ENCODE results near the gene ZNF175. TPM values are rescaled to one million over a fixed set of nuclear protein-coding genes. Genes with fewer than 3 reads are reported as not detected.

The ZNF175 gene
- total RNA-seq, 2 donors from 2014 or later: 4.5 to 5.1 TPM

DNA sequence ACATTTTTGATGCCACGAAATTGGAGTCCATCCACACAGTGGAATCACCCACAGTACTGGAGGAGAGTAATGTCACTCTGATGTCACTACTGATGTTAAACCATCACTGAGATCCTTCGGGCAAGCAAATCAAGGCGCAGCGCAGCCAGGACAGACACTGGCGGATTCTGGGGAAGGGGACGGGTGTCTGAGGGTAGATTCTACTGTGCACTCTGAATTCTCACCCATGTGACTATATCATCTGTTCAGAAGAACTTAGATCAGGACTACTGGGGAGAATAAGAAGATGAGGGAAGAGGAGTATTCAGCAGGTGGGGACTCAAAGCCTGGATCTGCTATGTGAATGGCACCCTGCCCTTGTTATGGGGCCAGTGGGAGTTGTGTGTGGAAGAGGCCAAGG lies 27.0 kb upstream of the ZNF175 start:
- peaks cover 2% of the 10 kb centered on the region for H3K36me3 Mint-ChIP-seq (ENCODE audit: low read depth)
- H3K9me3 ChIP-seq (ENCODE audit: control insufficient read depth, low read length, poor library complexity, severe bottlenecking): no peaks in the 10 kb centered on the region
- peaks cover 2% of the 10 kb centered on the region for H3K4me1 Mint-ChIP-seq
- H3K27me3 Mint-ChIP-seq: peaks cover 73% of the 10 kb centered on the region
- DNase-seq: no peak
- no peak overlapping the region for H3K4me3 Mint-ChIP-seq
- no peak for ATAC-seq
- H3K27ac Mint-ChIP-seq: no peak overlapping the region

DNA sequence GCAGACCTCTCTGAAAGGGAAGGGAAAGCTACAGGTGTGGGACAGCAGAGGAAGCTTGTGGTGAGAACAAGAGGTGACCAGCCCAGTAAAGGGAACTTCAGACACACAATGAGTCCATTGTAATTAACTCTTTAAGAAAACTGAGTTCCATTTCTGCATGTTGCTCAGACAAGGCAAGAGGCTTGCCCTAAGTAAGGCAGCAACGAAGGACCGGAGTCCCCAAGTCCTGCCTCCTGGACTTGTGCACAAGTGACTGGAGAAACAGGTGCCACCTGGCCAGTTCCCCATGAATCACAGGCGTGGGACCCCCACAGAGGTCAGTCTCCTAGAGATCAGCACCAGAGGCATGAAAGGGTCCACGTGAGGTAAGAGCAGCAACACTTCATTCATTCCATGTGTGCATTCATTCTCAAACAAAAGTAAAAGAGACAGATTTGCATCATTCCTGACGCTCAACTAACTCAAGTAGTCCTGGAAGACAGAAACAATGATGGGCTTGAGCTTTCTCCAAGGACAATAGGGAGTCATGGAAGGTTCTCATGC lies 24.9 kb upstream of the ZNF175 start:
- no peak overlapping the region for H3K4me3 Mint-ChIP-seq
- no peaks in the 10 kb centered on the region for H3K9me3 ChIP-seq (ENCODE audit: control insufficient read depth, low read length, poor library complexity, severe bottlenecking)
- H3K27me3 Mint-ChIP-seq: peaks cover 76% of the 10 kb centered on the region
- peaks cover 2% of the 10 kb centered on the region for H3K4me1 Mint-ChIP-seq
- H3K27ac Mint-ChIP-seq: no peak overlapping the region
- ATAC-seq: no peak
- DNase-seq: no peak
- peaks cover 2% of the 10 kb centered on the region for H3K36me3 Mint-ChIP-seq (ENCODE audit: low read depth)

DNA sequence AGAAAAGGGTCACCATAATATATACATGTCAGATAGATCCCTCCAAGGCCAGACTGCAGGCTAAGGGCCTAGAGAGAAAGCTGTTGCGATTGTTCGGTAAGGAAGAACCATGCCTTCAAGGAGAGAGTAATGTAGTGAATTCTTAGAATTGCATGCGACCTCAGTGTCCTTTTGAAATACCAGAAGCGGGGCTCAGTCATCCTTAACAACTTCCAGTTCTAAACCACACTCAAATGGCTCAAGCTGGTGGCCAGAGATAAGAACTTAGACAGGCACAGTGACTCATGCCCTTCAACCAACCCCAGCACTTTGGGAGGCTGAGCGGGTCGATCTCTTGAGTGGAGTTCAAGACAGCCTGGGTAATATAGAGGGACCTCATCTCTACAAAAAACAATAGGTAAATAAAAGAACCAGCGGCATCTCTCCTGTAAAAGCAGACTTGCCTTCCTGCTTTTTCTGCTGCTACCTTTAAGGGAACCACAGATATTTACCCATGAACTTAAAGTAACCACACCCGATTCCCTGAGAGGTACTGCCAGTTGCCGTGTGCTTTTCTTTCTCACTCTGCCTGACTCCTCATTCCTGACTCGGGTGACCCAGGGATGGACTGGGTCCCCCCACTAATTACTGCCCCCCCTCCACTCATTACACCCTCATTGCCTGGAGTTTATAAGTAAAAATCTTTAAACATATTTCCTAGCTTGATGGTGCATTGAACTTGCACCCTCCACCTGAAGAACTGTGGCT lies 24.3 kb upstream of the ZNF175 start:
- H3K9me3 ChIP-seq (ENCODE audit: control insufficient read depth, low read length, poor library complexity, severe bottlenecking): no peaks in the 10 kb centered on the region
- Mint-ChIP-seq H3K27ac (no peak overlapping the region), H3K4me3 (no peak overlapping the region), H3K4me1 (peaks cover 7% of the 10 kb centered on the region), H3K36me3 (ENCODE audit: low read depth) (peaks cover 2% of the 10 kb centered on the region), H3K27me3 (peaks cover 76% of the 10 kb centered on the region)
- ATAC-seq (no peak), DNase-seq (no peak)

DNA sequence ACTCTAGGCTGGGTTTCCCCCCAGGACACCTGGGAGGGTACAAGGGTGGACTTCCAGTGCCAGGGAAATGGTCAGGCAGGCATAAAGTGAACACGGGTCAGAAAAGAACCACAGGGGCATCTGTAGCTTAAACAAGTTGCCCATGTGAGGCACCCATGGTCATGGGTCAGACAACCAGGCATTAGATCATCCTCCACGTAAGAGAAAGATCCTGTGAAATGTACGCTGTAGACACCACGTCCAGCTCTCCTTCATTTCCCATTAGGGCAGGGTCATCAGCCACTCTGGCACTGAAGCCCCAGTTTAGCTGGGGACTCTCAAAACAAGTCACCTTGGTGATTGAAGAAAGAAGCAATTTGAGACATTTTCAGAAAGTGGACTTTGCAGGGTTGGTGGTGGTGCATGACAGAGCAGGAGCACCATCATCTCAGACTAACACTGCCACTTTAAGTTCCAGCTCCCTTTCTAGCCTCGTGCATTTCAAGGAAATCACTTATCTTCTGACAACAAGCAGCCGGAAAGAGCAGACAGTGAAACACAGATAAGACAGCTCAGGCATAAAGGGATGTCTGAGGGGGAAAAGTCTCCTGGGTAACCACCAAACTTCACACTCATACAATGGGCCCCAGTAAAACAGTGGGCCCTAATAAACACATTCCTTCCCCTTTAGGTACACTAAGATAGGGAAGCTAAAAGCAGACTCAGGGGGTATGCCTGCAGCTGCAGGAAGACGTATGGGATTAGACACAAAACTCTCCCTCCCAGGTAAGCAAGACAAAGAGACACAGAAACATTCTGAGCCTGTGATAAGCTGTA lies 23.5 kb upstream of the ZNF175 start:
- peaks cover 71% of the 10 kb centered on the region for H3K27me3 Mint-ChIP-seq
- no peak overlapping the region for H3K4me3 Mint-ChIP-seq
- no peak overlapping the region for H3K27ac Mint-ChIP-seq
- H3K36me3 Mint-ChIP-seq (ENCODE audit: low read depth): peaks cover 5% of the 10 kb centered on the region
- peaks cover 7% of the 10 kb centered on the region for H3K4me1 Mint-ChIP-seq
- DNase-seq: no peak
- no peak for ATAC-seq
- H3K9me3 ChIP-seq (ENCODE audit: control insufficient read depth, low read length, poor library complexity, severe bottlenecking): no peaks in the 10 kb centered on the region

DNA sequence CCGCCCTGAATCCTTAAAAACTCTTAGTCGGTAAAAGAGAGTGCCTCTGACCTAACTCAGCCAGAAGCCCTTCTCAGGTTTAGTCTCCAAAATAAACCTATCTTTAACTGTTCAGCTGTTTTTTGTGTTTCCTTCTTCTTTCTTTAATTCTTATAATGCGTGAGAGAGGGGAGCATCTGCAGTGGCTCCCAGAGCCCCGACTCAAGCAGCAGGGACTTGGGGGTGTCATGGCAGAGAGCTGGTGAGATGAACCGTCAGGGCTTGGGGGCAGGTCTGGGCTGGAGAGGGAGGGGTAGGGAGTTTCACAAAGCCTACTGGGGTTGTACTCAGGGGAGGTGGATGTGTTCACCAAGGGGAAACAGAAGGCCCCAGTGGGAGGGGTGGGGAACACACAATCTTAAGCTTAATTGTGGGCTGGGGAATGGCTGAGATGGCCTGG lies 22.9 kb upstream of the ZNF175 start:
- Mint-ChIP-seq H3K4me3 (no peak overlapping the region), H3K27me3 (peaks cover 65% of the 10 kb centered on the region), H3K36me3 (ENCODE audit: low read depth) (peaks cover 6% of the 10 kb centered on the region), H3K27ac (no peak overlapping the region), H3K4me1 (peaks cover 7% of the 10 kb centered on the region)
- no peak for DNase-seq
- ATAC-seq: no peak
- no peaks in the 10 kb centered on the region for H3K9me3 ChIP-seq (ENCODE audit: control insufficient read depth, low read length, poor library complexity, severe bottlenecking)

DNA sequence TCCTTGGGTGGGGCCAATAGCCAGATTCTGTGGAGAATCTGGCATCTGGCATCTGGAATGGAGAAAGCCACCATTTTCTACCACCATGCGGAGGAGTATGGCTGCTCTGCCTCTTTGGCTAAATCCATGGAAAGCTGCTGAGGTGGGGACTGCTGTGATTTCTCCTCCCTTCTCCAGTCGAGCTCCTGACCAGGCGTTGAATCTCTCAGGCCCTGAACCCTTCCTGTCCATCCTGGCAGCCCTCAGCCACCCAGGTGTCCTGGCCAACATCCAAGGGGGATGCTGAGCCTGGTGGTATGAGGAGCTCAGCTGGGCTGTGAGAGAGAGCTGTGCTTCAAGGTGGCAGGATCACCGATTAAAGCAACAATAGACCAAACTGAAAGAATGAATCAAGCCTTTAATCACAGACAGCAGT lies 22.2 kb upstream of the ZNF175 start:
- no peaks in the 10 kb centered on the region for H3K9me3 ChIP-seq (ENCODE audit: control insufficient read depth, low read length, poor library complexity, severe bottlenecking)
- Mint-ChIP-seq H3K36me3 (ENCODE audit: low read depth) (peaks cover 6% of the 10 kb centered on the region), H3K27me3 (peaks cover 62% of the 10 kb centered on the region), H3K4me1 (peaks cover 7% of the 10 kb centered on the region), H3K27ac (no peak overlapping the region), H3K4me3 (peak overlapping the region; percentile 72)
- ATAC-seq (no peak), DNase-seq (no peak)

DNA sequence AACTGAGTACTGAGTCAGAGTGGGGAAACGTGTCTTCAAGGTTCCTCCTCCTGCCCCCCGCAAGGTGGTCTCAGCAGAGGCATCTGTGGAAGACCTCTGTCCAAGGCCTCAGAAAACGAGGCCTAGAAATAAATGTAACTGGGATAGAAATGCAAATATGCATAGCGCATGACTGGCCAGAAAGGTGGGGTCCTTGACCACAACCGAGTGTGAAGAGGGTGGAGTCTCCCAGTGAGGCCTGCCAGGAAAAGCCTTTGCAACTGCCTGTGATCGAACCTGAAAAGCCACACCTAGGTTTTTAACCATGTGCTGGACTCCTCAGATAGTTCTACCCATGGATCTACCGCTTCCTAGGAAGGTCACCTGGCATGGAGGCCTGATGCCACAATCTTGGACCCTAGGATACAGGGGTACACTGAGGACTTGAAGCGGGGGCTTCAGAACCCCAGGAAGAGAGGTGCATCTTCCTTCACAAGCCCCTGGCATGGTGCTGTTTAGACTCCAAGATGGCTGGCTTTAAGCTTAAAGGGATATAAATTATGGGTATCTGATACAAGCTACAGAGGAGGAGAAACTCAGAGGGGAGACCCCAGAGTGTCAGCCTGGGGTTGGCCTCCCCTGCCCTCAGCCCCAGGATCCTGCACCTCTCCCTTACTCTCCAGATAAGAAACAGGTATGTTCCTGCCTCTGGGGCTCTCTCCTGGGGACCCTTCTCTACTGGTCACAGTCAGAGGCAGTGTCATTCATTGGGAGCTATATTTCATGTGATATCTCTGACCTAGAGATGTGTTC lies 21.4 kb upstream of the ZNF175 start:
- Mint-ChIP-seq H3K27me3 (peaks cover 61% of the 10 kb centered on the region), H3K36me3 (ENCODE audit: low read depth) (peaks cover 3% of the 10 kb centered on the region), H3K4me1 (peaks cover 7% of the 10 kb centered on the region), H3K27ac (no peak overlapping the region), H3K4me3 (peak overlapping the region; percentile 72)
- no peaks in the 10 kb centered on the region for H3K9me3 ChIP-seq (ENCODE audit: control insufficient read depth, low read length, poor library complexity, severe bottlenecking)
- ATAC-seq: no peak
- no peak for DNase-seq

DNA sequence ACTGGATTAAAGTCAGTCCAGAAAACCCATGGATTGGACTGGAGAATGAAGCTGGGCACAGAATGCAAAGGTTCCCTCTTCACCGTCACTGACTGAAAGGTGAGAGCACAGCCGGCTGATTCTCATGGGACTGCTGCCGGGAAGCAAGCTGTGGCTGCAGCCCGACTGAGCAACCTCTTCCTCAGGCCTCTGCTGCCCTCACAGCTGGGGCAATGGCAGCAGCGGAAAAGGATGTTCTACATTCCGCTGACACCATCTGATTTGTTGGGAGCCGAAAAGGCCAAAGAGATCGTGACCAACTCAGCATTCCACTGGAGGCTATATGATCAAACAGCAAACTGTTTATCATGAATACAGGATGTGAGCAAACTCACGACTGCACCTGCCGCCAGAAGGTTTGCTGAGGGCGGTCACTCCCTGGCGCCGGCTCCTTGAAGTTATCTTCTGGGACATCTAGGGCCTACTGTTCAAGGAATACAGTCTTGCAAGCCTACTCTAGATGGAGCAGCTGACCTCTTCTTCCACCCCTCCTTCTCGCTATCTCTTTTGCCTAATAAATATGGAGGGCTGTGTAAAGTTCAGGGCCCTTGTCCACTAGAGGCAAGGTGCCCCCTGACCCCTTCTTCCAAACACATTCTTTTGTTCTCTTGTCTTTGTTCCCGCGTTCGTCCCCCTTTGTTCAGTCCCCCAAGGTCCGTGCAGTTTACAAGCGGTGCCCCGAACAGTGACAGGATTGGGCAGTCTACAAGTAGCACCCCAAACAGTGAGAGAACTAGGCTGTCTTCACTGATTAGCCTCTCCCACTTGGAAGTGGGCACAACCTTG lies 20.0 kb upstream of the ZNF175 start:
- Mint-ChIP-seq H3K27ac (no peak overlapping the region), H3K4me1 (peaks cover 7% of the 10 kb centered on the region), H3K4me3 (peak overlapping the region; percentile 67), H3K27me3 (peaks cover 55% of the 10 kb centered on the region), H3K36me3 (ENCODE audit: low read depth) (peaks cover 3% of the 10 kb centered on the region)
- ATAC-seq (no peak), DNase-seq (no peak)
- H3K9me3 ChIP-seq (ENCODE audit: control insufficient read depth, low read length, poor library complexity, severe bottlenecking): no peaks in the 10 kb centered on the region

DNA sequence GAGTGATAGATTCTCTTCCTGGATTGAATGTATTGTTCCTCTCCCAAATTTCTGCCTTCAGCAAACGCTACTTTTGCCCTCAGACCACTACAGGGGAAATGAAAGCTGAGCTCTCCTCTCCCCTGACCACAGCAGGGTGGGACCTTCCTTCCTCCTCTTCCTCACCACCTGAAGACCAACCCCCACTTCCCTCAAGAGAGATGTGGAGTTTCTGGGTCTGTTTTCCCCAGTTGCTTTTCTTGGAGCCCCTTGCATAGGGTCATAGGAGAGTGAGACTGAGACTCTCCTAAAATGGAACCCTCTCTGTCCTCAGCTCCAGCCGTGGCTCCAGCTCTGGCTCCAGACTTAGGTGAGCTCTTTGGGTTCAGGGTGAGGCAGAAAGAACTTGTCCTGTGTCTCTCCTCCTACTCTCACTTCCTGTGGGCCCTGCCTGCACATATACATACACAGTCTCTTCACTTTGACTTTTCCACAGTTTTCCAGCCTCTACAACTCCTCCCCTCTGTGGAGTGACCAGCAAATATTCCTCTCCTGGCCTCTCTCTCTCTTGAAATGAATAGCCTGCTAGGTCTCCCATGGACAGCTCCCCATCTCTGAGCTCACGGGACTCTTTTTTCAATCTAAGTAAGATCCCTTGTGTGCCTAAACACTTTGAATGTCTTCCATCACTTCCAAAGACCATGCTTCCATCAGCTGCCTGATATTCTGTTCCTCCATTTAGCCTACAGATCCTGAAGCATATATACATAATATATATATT lies 19.2 kb upstream of the ZNF175 start:
- ATAC-seq (no peak), DNase-seq (no peak)
- H3K4me3 Mint-ChIP-seq: peak overlapping the region; percentile 67
- H3K27me3 Mint-ChIP-seq: peaks cover 53% of the 10 kb centered on the region
- no peaks in the 10 kb centered on the region for H3K9me3 ChIP-seq (ENCODE audit: control insufficient read depth, low read length, poor library complexity, severe bottlenecking)
- H3K27ac Mint-ChIP-seq: no peak overlapping the region
- H3K36me3 Mint-ChIP-seq (ENCODE audit: low read depth): peaks cover 3% of the 10 kb centered on the region
- H3K4me1 Mint-ChIP-seq: peaks cover 7% of the 10 kb centered on the region

DNA sequence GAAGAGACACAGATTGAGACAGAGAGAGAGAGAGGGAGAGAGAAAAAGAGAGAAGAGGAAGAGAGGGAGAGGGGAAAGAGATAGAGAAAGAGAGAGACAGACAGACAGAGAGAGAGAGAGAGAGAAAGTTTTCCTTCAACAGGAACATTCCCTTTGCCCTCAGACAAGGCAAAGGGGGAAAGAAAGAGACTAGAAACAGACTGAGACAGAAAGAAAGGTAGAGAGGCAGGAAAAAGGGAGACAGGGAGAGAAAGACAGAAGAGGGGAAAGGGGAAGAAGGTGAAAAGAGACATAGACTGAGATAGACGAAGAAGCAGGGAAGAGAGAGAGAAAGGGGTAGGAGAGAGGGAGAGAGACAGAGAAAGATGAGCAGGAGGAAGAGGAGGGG lies 18.5 kb upstream of the ZNF175 start:
- no peak overlapping the region for H3K4me3 Mint-ChIP-seq
- peaks cover 6% of the 10 kb centered on the region for H3K4me1 Mint-ChIP-seq
- H3K27me3 Mint-ChIP-seq: peaks cover 47% of the 10 kb centered on the region
- H3K9me3 ChIP-seq (ENCODE audit: control insufficient read depth, low read length, poor library complexity, severe bottlenecking): no peaks in the 10 kb centered on the region
- H3K36me3 Mint-ChIP-seq (ENCODE audit: low read depth): peaks cover 3% of the 10 kb centered on the region
- ATAC-seq: no peak
- DNase-seq: no peak
- H3K27ac Mint-ChIP-seq: no peak overlapping the region

DNA sequence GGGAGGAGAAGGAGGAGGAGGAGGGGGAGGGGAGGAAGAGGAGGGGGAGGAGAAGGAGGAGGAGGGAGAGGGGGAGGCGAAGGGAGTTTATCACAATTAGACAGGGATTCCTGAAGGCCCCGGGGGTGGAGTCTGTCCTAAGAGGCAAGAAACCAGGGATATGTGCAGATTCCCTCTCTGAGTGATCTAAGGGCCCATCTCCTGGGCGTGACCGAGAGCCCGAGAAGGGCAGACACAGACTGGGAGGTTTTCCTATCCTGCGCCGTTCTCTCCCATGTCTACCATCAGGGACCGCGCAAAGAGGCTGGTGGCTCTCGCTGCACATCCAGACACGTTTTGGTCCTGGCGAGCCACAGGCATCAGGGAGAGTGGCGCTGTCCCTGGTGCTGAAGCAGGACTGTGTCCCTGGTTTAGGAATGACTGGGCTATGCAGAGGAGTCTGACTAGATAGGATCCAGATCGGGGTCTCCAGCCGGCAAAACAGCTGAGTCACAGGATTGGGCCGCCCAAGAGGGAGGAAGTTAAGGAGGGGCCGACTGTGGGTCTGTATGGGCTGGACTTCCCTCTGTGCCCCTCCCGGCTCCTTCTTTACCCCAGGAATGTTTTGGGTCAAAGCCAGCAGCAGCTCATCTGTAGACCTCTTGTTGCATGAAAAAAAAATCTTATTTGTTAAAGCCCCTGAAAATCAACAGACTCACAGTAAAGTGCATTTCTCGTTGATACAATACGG lies 17.9 kb upstream of the ZNF175 start:
- H3K4me3 Mint-ChIP-seq: no peak overlapping the region
- peak in 1 of 3 donors; percentile 24 for DNase-seq
- H3K36me3 Mint-ChIP-seq (ENCODE audit: low read depth): peaks cover 3% of the 10 kb centered on the region
- no peaks in the 10 kb centered on the region for H3K9me3 ChIP-seq (ENCODE audit: control insufficient read depth, low read length, poor library complexity, severe bottlenecking)
- ATAC-seq: no peak
- H3K27ac Mint-ChIP-seq: no peak overlapping the region
- peaks cover 42% of the 10 kb centered on the region for H3K27me3 Mint-ChIP-seq
- peaks cover 5% of the 10 kb centered on the region for H3K4me1 Mint-ChIP-seq
